Activated CD4-positive, alpha-beta T cell treated with anti-CD3 and anti-CD28 coated beads, Interleukin-2, amount 10 ng/mL, durations not matched to agents 7 days and 5 days (primary cell): ENCODE measurements around the gene DSC3. TPM values are rescaled to one million over a fixed set of nuclear protein-coding genes. Genes with fewer than 3 reads are reported as not detected.
"Not testable (repeated sequence)": the region's sequence is repeated elsewhere in the genome, so short reads cannot be mapped to it uniquely, and the experiment has no call there.

ENCODE experiments used
- CTCF ChIA-PET: fragments of 350-600 bp; sonication (Branson Sonifier 250); formaldehyde crosslinking; loops from one replicate; lab custom pipeline; 2021; ENCODE audit warnings: antibody characterized with exemption; lab: Charles Lee
- POLR2A ChIA-PET: fragments of 350-600 bp; sonication (Branson Sonifier 250); formaldehyde crosslinking; loops from one replicate; lab custom pipeline; 2021; ENCODE audit warnings: antibody characterized with exemption; lab: Charles Lee
- DNase-seq: peaks from one replicate; pipeline ENCODE4 v3.0.0-alpha.2; 2020
- H3K27ac Mint-ChIP-seq: one replicate; pipeline ENCODE4 v1.8.0; 2021; ENCODE audit warnings: mild to moderate bottlenecking, moderate library complexity, mixed read lengths
- H3K27me3 Mint-ChIP-seq: one replicate; pipeline ENCODE4 v1.8.0; 2021; ENCODE audit warnings: mixed read lengths
- H3K36me3 Mint-ChIP-seq: one replicate; pipeline ENCODE4 v1.8.0; 2021; ENCODE audit warnings: low read depth, mixed read lengths
- H3K4me1 Mint-ChIP-seq: one replicate; pipeline ENCODE4 v1.8.0; 2021; ENCODE audit warnings: mixed read lengths
- H3K4me3 Mint-ChIP-seq: one replicate; pipeline ENCODE4 v1.8.0; 2021; ENCODE audit warnings: mild to moderate bottlenecking, moderate library complexity, mixed read lengths
- H3K9me3 Mint-ChIP-seq: one replicate; pipeline ENCODE4 v1.8.0; 2021; ENCODE audit warnings: mixed read lengths
- total RNA-seq, 2 experiments: library from RNA; stranded (reverse); gene quantifications; one replicate each; pipeline ENCODE4 v1.2.3, GENCODE V29; 2021

DSC3 gene
- total RNA-seq, 2 experiments from 2014 or later: not detected

DNA sequence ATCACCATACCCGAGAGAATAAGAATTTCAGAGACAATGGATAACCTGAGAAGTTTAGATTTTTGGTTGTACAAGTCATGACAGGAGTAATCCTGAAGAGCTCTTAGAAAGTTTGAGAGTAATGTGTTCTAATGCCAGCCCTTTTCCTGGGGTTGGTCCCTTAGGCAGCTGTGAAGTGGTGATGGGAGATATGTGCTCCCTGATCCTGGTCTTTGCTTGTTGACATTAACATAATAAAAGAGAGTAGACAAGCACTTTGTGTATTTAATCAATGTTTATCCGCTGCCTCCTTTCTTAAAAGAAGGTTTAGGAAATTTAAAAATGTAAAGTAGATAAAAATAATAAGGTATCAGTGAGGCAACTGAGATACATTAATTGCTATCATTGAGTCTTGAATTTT, 13.8 kb upstream of the DSC3 start:
- ChIA-PET POLR2A (no interaction called here), CTCF (no interaction called here)
- H3K27ac Mint-ChIP-seq: no peak overlapping the region
- H3K4me3 Mint-ChIP-seq: no peak overlapping the region
- H3K4me1 Mint-ChIP-seq: no peaks in the 10 kb centered on the region
- peaks cover 2% of the 10 kb centered on the region for H3K9me3 Mint-ChIP-seq
- no peak for DNase-seq
- H3K36me3 Mint-ChIP-seq: no peaks in the 10 kb centered on the region
- H3K27me3 Mint-ChIP-seq: no peaks in the 10 kb centered on the region

DNA sequence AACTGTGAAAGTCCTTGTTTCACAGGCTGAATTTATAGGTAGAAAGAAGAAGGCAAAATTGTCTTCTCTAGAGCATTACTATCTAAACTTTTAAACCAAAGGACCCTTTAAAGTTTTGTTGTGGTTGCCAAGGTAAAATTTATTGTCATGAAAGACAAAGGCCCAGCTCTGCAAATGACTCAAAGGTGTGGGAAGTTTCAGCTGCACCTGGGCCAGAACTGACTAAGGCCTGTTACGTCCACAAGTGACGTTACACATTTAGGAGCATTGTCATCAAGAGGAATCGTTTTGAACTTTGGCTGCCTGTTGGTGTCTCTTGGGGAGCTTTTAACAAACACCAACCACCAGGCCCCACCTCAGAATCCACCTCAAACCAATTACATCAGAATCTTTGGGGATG, 8.1 kb upstream of the DSC3 start:
- Mint-ChIP-seq H3K27ac (no peak overlapping the region), H3K27me3 (no peaks in the 10 kb centered on the region)

DNA sequence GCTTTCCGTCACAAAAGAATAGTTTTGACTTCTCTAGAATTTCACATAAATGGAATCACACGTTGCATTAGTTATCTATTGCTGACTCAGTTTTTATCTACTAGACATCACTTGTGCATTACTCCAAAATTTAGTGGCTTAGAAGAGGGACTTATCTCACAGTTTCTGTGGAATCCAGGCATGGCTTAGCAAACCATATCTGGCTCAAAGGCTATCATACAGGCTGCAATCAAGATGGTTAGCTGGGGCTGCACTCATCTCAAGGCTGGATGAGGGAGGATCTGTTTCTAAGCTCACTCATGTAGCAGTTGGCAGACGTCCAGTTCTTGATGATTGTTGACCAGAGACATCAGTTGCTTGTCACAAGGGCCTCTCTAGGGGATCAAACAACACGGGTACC, 6.6 kb upstream of the DSC3 start:
- no peak for DNase-seq
- ChIA-PET POLR2A (no interaction called here), CTCF (no interaction called here)
- Mint-ChIP-seq H3K27ac (no peak overlapping the region), H3K4me3 (no peak overlapping the region), H3K4me1 (no peaks in the 10 kb centered on the region), H3K9me3 (peaks cover 2% of the 10 kb centered on the region), H3K27me3 (peaks cover 3% of the 10 kb centered on the region), H3K36me3 (no peaks in the 10 kb centered on the region)

More for the DNA sequence above, 8.1 kb upstream of the DSC3 start:
- CTCF ChIA-PET: no interaction called here
- Mint-ChIP-seq H3K4me1 (no peaks in the 10 kb centered on the region), H3K4me3 (no peak overlapping the region), H3K9me3 (peaks cover 2% of the 10 kb centered on the region), H3K36me3 (no peaks in the 10 kb centered on the region)
- POLR2A ChIA-PET: no interaction called here
- no peak for DNase-seq

DNA sequence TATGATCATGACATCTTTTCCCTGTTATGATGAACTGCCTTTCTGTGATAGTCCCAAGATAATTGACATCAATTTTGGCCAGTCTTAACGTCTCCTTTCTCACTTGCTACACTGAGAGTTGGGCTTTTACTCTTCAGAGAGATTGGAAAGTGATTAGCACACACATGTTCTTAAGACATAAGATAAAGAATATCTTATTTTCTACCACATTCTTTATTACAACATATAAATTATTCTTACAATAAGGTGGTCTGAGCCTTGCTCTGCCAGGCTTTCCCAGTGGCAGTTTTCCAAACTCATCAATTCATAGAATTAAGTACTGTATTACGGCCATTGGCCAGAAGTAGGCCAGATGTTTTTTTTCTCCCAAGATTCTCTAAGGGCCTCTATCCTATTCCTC, 5.7 kb upstream of the DSC3 start:
- Mint-ChIP-seq H3K4me3 (no peak overlapping the region), H3K4me1 (no peaks in the 10 kb centered on the region), H3K9me3 (peaks cover 2% of the 10 kb centered on the region), H3K27me3 (peaks cover 13% of the 10 kb centered on the region), H3K36me3 (no peaks in the 10 kb centered on the region), H3K27ac (no peak overlapping the region)
- ChIA-PET CTCF (no interaction called here), POLR2A (no interaction called here)
- no peak for DNase-seq

DNA sequence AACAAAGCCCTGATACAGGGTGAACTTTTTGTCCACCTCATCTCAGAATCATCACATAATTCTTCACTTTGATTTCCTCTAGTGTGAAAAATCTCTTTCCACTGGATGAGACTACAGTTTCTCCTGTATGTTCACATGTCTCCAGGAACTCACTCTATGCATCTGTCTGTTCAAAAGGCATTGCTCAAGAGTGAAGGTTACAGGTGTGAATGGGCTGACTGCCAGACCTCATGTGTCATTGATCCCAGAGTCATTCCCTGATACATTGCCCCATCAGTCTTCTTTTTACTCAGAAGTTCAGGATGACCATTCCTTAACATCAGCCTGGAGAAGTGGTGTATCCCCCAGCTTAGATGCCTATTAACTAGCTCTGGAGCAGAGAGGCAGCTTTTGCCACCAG, 4.4 kb upstream of the DSC3 start:
- DNase-seq: no peak
- H3K4me1 Mint-ChIP-seq: peaks cover 2% of the 10 kb centered on the region
- H3K27ac Mint-ChIP-seq: no peak overlapping the region
- no peak overlapping the region for H3K4me3 Mint-ChIP-seq
- POLR2A ChIA-PET: no interaction called here
- H3K36me3 Mint-ChIP-seq: no peaks in the 10 kb centered on the region
- CTCF ChIA-PET: no interaction called here
- no peaks in the 10 kb centered on the region for H3K9me3 Mint-ChIP-seq
- peaks cover 21% of the 10 kb centered on the region for H3K27me3 Mint-ChIP-seq

DNA sequence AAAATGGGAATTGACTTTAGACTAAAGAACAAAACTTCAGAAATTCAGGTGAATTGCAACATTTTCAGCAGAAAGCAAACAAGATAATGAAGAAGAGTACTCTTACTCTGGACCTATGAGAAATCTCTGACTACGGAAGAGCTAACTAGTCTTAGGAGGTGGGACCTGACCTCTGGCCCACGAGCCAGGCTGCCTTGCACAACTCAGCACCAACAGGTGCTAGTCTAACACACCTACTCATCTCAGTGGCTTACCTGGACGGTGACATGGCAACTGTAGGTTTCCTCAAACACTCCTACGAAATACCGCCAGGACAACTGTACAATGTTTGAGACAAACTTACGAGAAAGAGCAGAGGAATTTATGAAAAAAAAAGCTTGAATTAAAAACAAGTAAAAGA, 3.1 kb upstream of the DSC3 start:
- H3K27ac Mint-ChIP-seq: no peak overlapping the region
- no peak for DNase-seq
- no peaks in the 10 kb centered on the region for H3K36me3 Mint-ChIP-seq
- peaks cover 6% of the 10 kb centered on the region for H3K4me1 Mint-ChIP-seq
- ChIA-PET POLR2A (no interaction called here), CTCF (no interaction called here)
- H3K9me3 Mint-ChIP-seq: no peaks in the 10 kb centered on the region
- peaks cover 34% of the 10 kb centered on the region for H3K27me3 Mint-ChIP-seq
- no peak overlapping the region for H3K4me3 Mint-ChIP-seq

DNA sequence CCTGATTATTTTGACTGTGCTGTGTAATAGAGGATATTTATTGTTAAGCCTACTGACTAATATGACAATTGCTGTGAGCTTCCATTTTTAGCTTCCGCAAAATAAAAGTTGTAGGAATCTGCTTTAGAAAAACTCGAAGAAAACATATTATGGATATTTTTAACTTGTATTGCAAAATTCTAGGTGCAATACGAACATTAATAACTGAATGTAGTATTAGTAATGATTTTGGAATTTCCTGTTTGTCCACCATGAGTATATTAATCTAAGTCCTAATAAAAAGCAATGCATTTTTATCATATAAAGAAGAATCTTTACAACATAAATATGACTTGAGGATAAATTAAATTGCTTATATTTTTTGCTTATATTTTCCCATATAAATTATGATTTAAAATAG, 2.4 kb upstream of the DSC3 start:
- Mint-ChIP-seq H3K4me1 (peaks cover 6% of the 10 kb centered on the region), H3K9me3 (no peaks in the 10 kb centered on the region), H3K36me3 (no peaks in the 10 kb centered on the region), H3K4me3 (no peak overlapping the region), H3K27ac (no peak overlapping the region), H3K27me3 (peaks cover 38% of the 10 kb centered on the region)
- ChIA-PET CTCF (no interaction called here), POLR2A (no interaction called here)
- no peak for DNase-seq

DNA sequence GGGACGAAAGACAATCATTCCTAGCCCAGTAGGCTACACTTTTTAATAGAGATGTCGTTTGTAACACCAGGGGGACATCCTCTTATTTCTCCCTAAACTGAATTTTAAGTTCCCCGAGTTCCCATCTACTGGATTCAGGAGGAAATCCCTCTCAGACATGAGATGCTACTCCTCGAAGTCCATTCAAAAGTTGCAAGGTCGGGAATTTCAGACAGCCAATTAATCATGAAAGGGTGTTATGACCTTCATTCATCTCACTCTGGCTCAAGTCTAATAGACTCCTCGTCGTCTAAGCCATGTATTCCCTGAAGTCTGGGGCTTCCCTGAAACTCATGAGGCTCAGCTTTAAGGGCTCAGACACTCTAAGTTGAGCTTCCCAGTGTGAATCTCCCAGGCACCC, 1.2 kb upstream of the DSC3 start:
- Mint-ChIP-seq H3K27me3 (peaks cover 41% of the 10 kb centered on the region), H3K27ac (no peak overlapping the region), H3K9me3 (no peaks in the 10 kb centered on the region), H3K4me3 (no peak overlapping the region), H3K4me1 (peaks cover 6% of the 10 kb centered on the region), H3K36me3 (no peaks in the 10 kb centered on the region)
- DNase-seq: no peak
- ChIA-PET CTCF (interaction anchor here (0.5 kb wide), 1 partner anchor 177 kb away, joined by 3 read pairs; no protein-coding TSS in a partner anchor), POLR2A (no interaction called here)

DNA sequence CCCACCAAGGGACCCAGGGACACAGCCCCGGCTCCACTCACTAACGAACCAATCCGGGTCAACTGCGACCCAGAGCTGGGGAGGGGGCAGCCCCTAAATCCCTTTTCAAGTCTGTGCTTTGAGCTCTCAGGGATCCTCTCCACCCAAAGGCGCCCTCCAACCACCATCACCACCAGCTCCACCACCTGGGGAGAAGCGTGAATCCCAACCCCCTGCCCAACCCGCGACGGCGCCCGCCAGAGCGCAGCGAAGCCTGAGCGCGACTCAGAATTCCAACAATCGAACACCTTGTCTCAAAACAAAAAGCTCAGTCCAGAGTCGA, 497 bp downstream of the DSC3 start:
- CTCF ChIA-PET: no interaction called here
- peaks cover 41% of the 10 kb centered on the region for H3K27me3 Mint-ChIP-seq
- H3K36me3 Mint-ChIP-seq: no peaks in the 10 kb centered on the region
- no peak overlapping the region for H3K27ac Mint-ChIP-seq
- H3K4me3 Mint-ChIP-seq: no peak overlapping the region
- no peaks in the 10 kb centered on the region for H3K9me3 Mint-ChIP-seq
- POLR2A ChIA-PET: no interaction called here
- no peak for DNase-seq
- H3K4me1 Mint-ChIP-seq: peaks cover 6% of the 10 kb centered on the region

DNA sequence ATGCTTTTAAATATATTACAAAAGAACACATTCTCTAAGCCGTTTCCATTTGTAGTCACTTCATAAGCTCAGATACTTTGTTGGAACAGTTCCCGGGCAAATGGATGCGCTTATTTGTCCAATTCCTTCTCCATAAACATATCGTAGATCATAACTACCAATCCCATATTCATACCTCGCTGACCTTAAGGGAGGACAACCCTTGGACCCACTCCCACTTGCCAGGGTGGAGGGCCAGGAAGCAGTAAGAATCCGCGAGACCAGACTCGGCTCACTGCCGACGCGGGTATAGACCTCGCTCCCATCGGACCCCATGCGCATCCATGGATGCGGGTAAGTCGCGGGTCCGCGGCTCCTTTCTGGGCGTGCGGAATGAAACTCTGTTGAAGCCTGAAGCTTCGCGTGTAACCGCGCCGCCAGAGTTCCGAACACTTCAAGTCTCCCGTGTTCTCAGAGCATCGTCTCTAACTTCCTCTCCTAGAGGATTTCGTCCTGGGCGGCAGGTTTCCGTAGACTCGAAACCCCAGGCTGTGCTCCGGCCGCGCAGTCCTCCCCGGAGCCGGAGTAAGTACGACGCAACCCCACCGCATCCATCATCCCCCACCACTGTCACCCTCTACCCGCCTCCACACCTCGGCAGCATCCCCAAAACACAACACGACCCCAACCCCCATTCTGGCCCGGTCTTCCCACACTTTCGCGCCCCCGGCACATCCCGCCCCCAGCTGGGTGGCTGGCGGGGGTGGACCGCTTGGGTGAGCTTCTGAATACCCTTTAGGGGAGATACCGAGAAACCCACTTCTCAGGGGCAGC, 1.1 kb downstream of the DSC3 start:
- Mint-ChIP-seq H3K9me3 (no peaks in the 10 kb centered on the region), H3K27me3 (peaks cover 41% of the 10 kb centered on the region), H3K4me1 (peaks cover 6% of the 10 kb centered on the region), H3K4me3 (no peak overlapping the region), H3K27ac (no peak overlapping the region), H3K36me3 (no peaks in the 10 kb centered on the region)
- ChIA-PET CTCF (no interaction called here), POLR2A (no interaction called here)
- DNase-seq: no peak

DNA sequence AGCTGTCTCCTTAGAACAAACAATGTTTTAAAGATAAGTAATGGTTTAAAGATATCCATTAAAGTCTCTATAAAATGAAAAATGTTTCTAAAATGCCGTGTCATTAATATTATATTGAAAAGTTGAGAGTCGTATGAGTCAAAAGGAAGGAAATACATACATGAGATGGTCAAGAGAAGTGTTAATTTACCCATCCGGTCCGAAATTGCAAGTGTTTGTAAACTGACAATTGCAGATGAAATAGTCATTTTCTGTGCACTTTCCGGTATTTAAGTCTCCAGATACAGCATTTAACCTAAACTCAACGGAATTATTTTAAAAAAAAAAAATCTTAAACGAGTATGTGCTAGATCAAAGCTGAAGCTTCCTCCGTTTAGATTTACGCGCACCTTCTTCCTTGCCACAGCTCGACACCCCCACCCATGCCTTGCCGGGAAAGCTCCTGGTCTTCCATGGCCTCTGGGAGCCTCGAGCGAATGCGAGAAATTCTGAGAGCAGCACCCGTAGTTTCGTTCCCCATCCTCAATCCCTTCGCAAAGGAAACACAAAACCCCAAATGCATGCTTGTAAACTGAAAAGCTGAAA, 1.8 kb downstream of the DSC3 start:
- CTCF ChIA-PET: no interaction called here
- Mint-ChIP-seq H3K4me1 (peaks cover 6% of the 10 kb centered on the region), H3K27ac (no peak overlapping the region), H3K27me3 (peaks cover 41% of the 10 kb centered on the region), H3K9me3 (no peaks in the 10 kb centered on the region), H3K4me3 (no peak overlapping the region), H3K36me3 (no peaks in the 10 kb centered on the region)
- POLR2A ChIA-PET: no interaction called here
- DNase-seq: no peak

DNA sequence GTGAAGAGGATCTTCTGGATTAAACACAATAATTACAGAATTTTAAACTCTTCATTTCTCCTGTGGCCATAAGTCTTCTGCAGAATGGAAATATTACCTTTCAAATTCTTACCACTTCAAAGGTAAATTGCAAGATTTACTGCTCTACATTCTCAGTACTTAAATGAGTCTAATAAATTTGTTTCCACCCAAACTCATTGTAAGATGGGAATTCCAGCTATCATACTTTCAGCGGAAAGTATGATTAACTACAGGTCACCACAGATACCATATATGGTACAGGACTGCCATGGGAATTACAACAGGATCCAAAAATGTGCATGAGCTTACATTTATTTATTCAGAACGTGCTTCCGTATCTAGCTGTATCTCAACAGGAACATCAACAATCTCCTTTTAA, 3.1 kb downstream of the DSC3 start:
- no peaks in the 10 kb centered on the region for H3K36me3 Mint-ChIP-seq
- H3K27me3 Mint-ChIP-seq: peaks cover 41% of the 10 kb centered on the region
- H3K27ac Mint-ChIP-seq: no peak overlapping the region
- H3K9me3 Mint-ChIP-seq: no peaks in the 10 kb centered on the region
- ChIA-PET CTCF (no interaction called here), POLR2A (no interaction called here)
- H3K4me3 Mint-ChIP-seq: no peak overlapping the region
- H3K4me1 Mint-ChIP-seq: peaks cover 6% of the 10 kb centered on the region
- DNase-seq: no peak

DNA sequence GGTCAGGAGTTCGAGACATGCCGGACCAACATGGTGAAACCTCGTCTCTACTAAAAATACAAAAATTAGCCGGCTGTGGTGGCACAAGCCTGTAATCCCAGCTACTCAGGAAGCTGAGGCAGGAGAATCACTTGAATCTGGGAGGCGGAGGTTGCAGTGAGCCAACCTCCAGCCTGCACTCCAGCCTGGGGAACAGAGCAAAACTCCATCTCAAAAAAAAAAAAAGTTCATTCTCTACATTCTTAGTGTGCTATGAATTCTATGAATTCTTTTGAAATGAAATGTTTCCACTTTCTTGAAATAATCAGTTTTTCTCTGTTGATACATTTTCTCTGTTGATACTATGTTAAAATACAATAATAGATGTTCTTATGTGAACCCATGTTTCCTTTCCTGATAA, 4.9 kb downstream of the DSC3 start:
- POLR2A ChIA-PET, H3K27ac Mint-ChIP-seq, DNase-seq, CTCF ChIA-PET, H3K4me3 Mint-ChIP-seq, H3K36me3 Mint-ChIP-seq, H3K9me3 Mint-ChIP-seq, H3K4me1 Mint-ChIP-seq: not testable (repeated sequence)
- H3K27me3 Mint-ChIP-seq: peaks cover 25% of the 10 kb centered on the region

DNA sequence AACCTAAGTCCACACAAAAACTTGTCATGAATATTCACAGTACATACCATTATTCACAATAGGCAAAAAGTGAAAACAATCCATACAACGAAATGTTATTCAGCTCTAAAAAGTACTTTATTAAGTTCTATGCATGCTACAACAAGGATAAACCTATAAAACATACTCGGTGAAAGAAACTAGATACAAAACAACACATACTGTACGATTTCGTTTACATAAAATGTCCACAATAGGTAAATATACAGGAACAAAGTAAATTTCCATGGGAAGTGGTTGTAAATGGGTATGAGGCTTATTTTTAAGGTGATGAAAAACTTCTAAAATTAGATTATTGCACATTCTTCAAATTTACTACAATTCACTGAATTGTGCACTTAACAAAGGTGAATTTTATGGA, 8.0 kb downstream of the DSC3 start:
- Mint-ChIP-seq H3K27ac (no peak overlapping the region), H3K27me3 (peaks cover 2% of the 10 kb centered on the region), H3K36me3 (no peaks in the 10 kb centered on the region), H3K9me3 (no peaks in the 10 kb centered on the region), H3K4me1 (no peaks in the 10 kb centered on the region), H3K4me3 (no peak overlapping the region)
- DNase-seq: no peak
- ChIA-PET CTCF (no interaction called here), POLR2A (no interaction called here)
